Calu3 (cell line): ENCODE data around the gene CRACDL. TPM values are rescaled to one million over a fixed set of nuclear protein-coding genes. Genes with fewer than 3 reads are reported as not detected.

Experiments used
- BruUV-seq: library from RNA; stranded (reverse); fragments of 400-500 nt; replicated peaks from 2 replicates; lab custom pipeline; 2021; lab: Mats Ljungman, UMichigan
- CTCF ChIA-PET: fragments of 300-600 bp; sonication (Branson Sonifier 250); formaldehyde crosslinking; loops from one replicate; lab custom pipeline; 2022; ENCODE audit warnings: antibody characterized with exemption; lab: Charles Lee
- DNase-seq: peaks from one replicate; pipeline ENCODE4 v3.0.0; 2022
- H3K27ac Mint-ChIP-seq: one replicate; pipeline ENCODE4 v1.8.0; 2022; ENCODE audit warnings: mixed read lengths; ENCODE audit not compliant: unreplicated experiment
- H3K27me3 Mint-ChIP-seq: one replicate; pipeline ENCODE4 v1.8.0; 2022; ENCODE audit warnings: mixed read lengths; ENCODE audit not compliant: unreplicated experiment
- H3K36me3 Mint-ChIP-seq: one replicate; pipeline ENCODE4 v1.8.0; 2022; ENCODE audit warnings: mild to moderate bottlenecking, moderate library complexity, mixed read lengths; ENCODE audit not compliant: insufficient read depth, unreplicated experiment
- H3K4me1 Mint-ChIP-seq: one replicate; pipeline ENCODE4 v1.8.0; 2022; ENCODE audit warnings: mild to moderate bottlenecking, low read depth, mixed read lengths; ENCODE audit not compliant: unreplicated experiment
- H3K4me3 Mint-ChIP-seq: one replicate; pipeline ENCODE4 v1.8.0; 2022; ENCODE audit warnings: mild to moderate bottlenecking, low read depth, moderate library complexity, mixed read lengths; ENCODE audit not compliant: unreplicated experiment
- H3K9me3 Mint-ChIP-seq: one replicate; pipeline ENCODE4 v1.8.0; 2022; ENCODE audit warnings: low read depth, mixed read lengths; ENCODE audit not compliant: unreplicated experiment
- intact Hi-C: fragments of 100-400 bp; cut with micrococcal nuclease; formaldehyde crosslinking; loops from one replicate; pipeline ENCODE4 v1.10.0; 2022; ENCODE audit not compliant: unreplicated experiment
- total RNA-seq: library from RNA; stranded (reverse); gene quantifications from 2 replicates; pipeline ENCODE4 v1.2.3, GENCODE V29; 2022
- TF ChIP-seq, protein P1 (sequence below): fragments of 200-600 bp; IDR thresholded peaks from one replicate; pipeline ENCODE4 v1.8.0; 2022; ENCODE audit warnings: antibody characterized with exemption; ENCODE audit not compliant: unreplicated experiment

CRACDL gene
- total RNA-seq, 1 experiment from 2014 or later = 16.2 TPM

DNA sequence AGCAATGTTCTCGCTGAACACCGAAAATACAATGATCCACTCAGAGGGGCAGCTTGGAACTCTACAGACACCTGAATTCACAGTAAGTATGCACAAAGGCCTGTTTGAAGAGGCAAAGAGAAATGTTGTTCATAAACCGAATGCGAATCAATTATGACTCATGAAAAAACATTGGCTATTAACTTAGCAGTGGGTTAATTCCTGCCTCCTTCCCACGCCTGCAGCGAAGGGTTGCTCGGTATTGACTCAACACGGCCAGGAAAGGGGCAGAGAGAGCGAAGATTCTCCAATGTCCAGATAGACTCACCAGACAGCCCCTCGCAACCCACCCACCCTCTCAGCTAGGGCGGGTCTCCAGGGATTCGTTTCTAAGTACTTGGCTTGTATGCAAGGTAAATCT is 9.4 kb downstream of the CRACDL start:
- BruUV-seq = no TSS peak
- no peak for DNase-seq
- Mint-ChIP-seq H3K9me3 (no peaks in the 10 kb centered on the region), H3K4me3 (no peak overlapping the region), H3K27me3 (no peaks in the 10 kb centered on the region), H3K4me1 (no peaks in the 10 kb centered on the region), H3K36me3 (no peaks in the 10 kb centered on the region), H3K27ac (no peak overlapping the region)
- CTCF ChIA-PET = interaction anchor here (0.7 kb wide), 1 partner anchor 43 kb away, joined by 3 read pairs; no protein-coding TSS in a partner anchor
- intact Hi-C loops = no loop called here
- TF ChIP-seq, protein P1, sequence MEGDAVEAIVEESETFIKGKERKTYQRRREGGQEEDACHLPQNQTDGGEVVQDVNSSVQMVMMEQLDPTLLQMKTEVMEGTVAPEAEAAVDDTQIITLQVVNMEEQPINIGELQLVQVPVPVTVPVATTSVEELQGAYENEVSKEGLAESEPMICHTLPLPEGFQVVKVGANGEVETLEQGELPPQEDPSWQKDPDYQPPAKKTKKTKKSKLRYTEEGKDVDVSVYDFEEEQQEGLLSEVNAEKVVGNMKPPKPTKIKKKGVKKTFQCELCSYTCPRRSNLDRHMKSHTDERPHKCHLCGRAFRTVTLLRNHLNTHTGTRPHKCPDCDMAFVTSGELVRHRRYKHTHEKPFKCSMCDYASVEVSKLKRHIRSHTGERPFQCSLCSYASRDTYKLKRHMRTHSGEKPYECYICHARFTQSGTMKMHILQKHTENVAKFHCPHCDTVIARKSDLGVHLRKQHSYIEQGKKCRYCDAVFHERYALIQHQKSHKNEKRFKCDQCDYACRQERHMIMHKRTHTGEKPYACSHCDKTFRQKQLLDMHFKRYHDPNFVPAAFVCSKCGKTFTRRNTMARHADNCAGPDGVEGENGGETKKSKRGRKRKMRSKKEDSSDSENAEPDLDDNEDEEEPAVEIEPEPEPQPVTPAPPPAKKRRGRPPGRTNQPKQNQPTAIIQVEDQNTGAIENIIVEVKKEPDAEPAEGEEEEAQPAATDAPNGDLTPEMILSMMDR = no peak

DNA sequence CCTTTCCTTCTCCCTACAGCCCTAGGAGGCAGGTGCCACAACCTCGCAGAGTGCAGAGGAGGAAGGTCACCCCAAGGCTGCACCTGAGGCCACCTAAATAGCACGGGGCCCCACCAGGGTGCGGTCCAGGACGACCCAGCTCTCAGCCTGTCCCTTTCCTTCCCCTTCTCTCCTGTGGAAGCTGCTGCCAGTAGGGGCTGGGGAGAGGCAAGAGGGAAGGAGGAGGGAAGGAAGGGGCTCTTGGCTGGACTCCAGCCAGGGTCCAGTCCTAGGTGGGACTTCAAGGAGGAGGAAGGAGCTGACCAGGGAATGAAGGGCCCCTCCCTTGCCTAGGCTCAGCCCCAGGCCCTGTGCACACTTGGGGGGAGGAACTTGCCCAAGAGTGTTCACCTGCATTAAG is 11.1 kb downstream of the CRACDL start:
- H3K4me3 Mint-ChIP-seq = no peak overlapping the region
- intact Hi-C loops = no loop called here

DNA sequence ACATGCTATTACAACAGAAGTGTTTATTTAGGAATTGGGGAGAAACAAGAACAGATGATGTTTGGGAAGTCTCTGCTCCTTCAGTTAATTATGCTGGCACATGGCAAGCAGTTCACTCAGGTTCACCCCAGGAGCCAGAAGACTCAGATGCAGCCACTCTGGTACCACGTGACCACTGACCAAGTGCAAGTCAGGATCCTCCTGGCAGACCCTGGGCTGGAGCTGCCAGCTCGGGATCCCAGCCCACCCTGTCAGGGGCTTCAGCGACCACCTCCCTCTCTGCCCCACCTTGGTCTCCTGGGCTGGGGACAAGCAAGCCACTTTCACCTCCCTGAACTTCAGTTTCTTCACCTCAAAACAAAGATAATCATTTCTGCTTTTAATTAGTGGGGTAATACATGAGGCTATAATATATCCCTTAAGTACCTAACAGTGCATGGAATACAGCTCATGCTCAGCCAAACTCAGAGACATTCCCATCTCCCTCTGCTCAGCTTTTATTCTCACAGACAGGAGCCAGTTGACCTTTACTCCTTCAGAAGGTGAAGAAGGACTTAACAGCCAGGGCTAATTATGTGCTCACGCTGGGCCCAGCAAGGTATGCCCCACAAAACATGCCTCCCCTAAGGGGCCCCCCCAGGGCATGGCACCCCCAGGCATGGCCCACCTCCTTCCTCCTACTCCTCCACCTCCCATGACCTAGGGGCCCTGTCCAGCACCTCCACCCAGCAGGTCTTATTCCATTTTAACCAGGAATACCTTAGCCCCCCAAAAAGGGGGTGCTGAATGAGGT is 11.8 kb downstream of the CRACDL start:
- CTCF ChIA-PET = no interaction called here
- Mint-ChIP-seq H3K27me3 (peaks cover 12% of the 10 kb centered on the region), H3K36me3 (peaks cover 4% of the 10 kb centered on the region), H3K9me3 (no peaks in the 10 kb centered on the region), H3K4me1 (peaks cover 10% of the 10 kb centered on the region), H3K27ac (no peak overlapping the region), H3K4me3 (no peak overlapping the region)
- BruUV-seq = no TSS peak
- TF ChIP-seq, protein P1 = no peak
- intact Hi-C loops = no loop called here
- no peak for DNase-seq

More for the DNA sequence above, 11.1 kb downstream of the CRACDL start:
- Mint-ChIP-seq H3K27me3 (peaks cover 12% of the 10 kb centered on the region), H3K36me3 (peaks cover 4% of the 10 kb centered on the region), H3K4me1 (peaks cover 10% of the 10 kb centered on the region), H3K27ac (no peak overlapping the region), H3K9me3 (no peaks in the 10 kb centered on the region)
- no peak for DNase-seq
- BruUV-seq = no TSS peak
- TF ChIP-seq, protein P1 = no peak
- CTCF ChIA-PET = no interaction called here

DNA sequence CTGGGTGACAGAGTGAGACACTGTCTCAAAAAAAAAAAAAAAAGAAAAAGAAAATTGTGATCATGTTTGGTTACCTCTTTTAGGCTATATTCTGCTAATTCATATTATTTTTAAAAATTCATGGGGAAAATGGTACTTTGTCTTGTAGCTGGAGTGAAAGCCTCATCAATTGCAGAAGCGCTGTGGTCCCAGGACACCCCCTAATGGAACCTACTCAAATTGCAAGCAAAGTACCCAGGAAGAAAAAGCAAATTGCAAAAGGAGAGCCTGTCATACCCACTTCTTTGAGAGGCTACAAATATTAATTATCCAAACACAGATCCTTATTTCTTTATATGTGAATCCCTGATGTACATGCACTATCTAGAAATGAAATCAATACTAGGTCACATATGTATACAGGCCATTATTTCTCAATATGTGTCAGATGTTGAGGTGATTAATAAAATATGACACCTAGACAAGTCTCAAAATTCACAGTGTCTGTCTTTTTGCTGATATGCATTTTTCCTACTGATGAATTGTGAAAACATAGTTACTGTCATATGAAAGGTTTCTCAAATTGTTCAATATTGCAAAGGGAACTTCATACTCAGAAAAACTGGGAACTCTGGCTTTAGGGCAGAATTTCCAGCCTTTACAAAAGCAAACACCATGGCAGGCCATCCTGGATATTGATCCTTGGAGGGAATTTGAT is 12.6 kb downstream of the CRACDL start:
- CTCF ChIA-PET = no interaction called here
- Mint-ChIP-seq H3K9me3 (peaks cover 2% of the 10 kb centered on the region), H3K4me1 (peaks cover 10% of the 10 kb centered on the region), H3K27me3 (peaks cover 12% of the 10 kb centered on the region), H3K36me3 (peaks cover 4% of the 10 kb centered on the region), H3K27ac (no peak overlapping the region), H3K4me3 (no peak overlapping the region)
- TF ChIP-seq, protein P1 = no peak
- no TSS peak for BruUV-seq
- intact Hi-C loops = no loop called here
- no peak for DNase-seq
